NCI-H1417 (cell line): Measurements from ENCODE around the gene RASGRF2.

Experiments used
- DNase-seq, 3 experiments: peaks; one replicate each; lab custom pipeline; 2025; lab: John Stamatoyannopoulos, UW

RASGRF2 gene, protein sequence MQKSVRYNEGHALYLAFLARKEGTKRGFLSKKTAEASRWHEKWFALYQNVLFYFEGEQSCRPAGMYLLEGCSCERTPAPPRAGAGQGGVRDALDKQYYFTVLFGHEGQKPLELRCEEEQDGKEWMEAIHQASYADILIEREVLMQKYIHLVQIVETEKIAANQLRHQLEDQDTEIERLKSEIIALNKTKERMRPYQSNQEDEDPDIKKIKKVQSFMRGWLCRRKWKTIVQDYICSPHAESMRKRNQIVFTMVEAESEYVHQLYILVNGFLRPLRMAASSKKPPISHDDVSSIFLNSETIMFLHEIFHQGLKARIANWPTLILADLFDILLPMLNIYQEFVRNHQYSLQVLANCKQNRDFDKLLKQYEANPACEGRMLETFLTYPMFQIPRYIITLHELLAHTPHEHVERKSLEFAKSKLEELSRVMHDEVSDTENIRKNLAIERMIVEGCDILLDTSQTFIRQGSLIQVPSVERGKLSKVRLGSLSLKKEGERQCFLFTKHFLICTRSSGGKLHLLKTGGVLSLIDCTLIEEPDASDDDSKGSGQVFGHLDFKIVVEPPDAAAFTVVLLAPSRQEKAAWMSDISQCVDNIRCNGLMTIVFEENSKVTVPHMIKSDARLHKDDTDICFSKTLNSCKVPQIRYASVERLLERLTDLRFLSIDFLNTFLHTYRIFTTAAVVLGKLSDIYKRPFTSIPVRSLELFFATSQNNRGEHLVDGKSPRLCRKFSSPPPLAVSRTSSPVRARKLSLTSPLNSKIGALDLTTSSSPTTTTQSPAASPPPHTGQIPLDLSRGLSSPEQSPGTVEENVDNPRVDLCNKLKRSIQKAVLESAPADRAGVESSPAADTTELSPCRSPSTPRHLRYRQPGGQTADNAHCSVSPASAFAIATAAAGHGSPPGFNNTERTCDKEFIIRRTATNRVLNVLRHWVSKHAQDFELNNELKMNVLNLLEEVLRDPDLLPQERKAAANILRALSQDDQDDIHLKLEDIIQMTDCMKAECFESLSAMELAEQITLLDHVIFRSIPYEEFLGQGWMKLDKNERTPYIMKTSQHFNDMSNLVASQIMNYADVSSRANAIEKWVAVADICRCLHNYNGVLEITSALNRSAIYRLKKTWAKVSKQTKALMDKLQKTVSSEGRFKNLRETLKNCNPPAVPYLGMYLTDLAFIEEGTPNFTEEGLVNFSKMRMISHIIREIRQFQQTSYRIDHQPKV (N-terminal part only)

DNA sequence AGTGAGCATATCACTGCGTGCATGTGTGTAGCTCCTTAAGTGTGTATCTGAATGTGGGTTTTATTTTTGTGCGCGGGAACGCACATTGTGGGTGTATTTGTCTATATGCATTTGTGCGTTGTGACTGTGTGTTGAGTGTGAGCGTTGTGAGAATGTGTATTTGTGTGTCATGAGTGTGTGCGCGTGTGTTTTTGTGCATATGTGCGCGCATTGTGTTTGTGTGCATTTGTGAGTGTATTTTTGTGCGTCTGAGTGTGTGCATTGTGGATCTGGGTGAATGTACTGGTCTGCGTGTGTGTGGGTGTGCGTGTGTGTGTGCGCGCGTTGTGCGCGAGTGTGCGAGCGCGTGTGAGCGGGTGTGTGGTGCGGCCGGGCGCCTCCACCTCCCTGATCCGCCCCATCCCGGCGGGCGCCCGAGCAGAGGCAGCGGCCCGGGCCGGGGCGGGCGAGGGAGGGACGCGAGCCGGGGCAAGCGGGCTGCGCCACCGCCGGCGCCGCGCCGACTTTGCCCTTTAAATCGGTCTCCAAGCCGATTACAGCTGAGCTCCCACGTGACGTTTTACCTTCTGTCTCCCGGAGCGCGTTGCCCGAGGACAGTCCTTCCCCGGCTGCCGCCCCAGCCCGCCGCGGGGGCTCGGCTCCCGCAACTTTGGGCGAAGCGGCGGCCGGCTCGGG is at the start of gene RASGRF2:
Gene RASGRF2 (plus strand): TSS at position 596 of the 675 bp plus-strand sequence. CDS start 376 bp downstream, outside the sequence.
- DNase-seq = no peak

GRCh38 chr5:80912479-80912878 is 47.7 kb upstream of the RASGRF2 start:
- no peak for DNase-seq

DNA sequence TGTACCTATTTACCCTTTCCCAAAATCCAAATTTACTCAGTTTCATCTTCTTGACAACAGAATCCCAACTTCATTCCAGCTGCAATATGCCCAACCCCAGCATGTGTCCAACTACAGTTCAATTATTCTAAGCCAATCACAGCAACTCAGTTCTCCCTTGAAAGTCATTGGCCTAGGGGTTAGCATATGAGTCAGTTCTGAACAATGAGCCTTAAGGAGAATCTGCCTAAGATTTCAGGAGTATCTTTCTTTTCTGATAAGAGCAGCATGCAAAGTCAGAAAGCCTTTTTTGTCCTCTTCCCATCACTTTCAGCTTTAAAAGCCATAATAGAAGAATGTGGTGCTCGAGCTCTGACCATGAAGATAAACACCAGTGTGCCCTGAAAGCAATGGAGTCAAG is 44.4 kb upstream of the RASGRF2 start:
- no peak for DNase-seq

DNA sequence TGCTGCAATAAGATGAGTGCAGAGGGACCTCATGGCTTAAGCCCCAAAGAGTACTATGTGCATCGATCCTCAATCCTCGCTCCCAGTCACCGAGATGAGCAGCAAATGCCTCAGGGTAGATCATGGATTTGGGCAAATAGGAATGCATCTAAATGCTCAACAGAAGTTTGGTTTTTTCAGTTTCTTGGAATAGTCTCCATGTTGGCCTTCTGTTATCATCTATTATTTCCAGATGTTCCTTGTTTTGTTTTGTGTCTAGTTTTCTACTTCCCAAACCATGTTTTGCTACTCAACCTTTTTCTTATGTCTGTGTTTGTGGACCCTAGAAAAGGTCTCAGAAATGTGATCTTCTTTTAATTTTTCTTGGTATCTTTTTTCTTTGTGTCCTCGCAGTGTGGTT is 43.5 kb upstream of the RASGRF2 start:
- no peak for DNase-seq

DNA sequence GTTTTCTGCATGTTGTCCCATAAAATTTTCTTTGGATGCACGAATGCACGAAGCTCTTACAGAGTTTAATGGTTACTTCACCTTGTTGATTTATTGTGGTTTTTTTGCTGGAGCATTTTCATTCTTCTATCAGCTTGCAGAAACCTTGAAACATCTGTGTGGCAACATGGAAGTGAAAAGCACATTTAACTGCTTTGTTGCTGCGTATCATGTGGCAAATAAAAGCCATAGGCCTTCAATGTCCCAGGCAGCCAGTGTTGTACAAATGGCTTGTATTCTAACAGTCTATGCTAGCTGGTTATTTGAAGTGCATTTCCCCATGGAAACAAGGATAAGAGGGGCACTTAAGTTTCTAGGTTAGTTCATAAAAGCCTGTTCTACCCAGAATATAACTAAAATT is 42.5 kb upstream of the RASGRF2 start:
- DNase-seq = peak in 2 of 3 experiments; percentile 55 to 92

GRCh38 chr5:80919678-80920196 is 40.4 kb upstream of the RASGRF2 start:
- no peak for DNase-seq

DNA sequence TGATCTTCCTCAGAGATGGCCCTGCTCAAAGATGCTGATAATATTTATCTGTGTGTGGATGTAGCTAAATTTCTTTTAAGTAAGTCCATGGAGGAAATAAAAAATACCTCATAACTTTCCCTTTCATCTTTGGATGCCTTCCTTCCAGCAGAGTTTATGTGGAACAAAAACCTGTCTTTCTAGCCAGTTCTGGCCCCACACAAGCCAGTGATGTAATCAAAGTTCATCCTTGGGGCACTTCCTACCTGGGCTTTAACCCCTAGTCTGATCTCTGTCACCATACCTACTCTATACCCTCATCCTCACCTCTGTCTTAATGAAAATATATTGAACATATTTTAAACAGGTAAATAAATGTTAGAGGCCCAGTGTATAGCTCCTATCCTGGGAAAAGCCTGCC is 39.8 kb upstream of the RASGRF2 start:
- DNase-seq = no peak

DNA sequence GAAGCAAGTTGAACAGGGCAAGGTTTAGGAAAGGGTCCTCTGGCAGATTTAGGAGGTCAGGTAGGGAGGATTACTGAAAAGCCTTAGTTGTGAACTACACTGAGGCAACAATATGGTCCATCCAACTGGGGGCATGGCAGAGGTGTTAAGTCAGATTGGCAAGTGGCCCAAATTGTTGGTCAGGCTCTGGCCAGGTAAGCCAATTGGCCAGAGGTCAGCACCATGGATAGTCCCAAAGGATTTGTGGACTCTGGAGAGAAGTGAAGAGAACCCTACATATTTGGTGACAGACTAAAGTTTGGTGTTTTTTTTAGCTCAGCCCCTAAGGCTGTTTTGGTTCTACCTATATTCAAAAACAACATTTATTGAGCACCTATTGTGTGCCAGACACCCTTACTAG is 39.1 kb upstream of the RASGRF2 start:
- no peak for DNase-seq

GRCh38 chr5:80925931-80926330 is 34.2 kb upstream of the RASGRF2 start:
- no peak for DNase-seq

DNA sequence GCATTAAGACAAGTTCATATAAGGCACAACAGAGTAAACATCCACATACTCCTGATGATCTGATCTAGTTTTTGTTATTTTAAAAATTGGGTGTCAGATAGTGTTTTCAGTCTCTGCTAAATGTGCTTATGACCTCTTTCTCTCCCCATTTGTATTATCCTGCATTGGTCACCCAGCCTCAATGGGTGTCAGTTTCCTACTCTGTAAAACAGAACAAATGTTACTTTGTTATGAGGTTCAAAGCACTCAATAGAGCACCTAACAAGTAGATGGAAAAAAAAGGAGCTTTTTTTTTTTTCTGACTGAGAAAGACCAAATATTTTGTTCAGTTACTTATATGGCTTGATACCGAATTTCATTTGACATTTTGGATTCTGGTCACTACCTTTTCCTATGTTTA is 33.6 kb upstream of the RASGRF2 start:
- no peak for DNase-seq

DNA sequence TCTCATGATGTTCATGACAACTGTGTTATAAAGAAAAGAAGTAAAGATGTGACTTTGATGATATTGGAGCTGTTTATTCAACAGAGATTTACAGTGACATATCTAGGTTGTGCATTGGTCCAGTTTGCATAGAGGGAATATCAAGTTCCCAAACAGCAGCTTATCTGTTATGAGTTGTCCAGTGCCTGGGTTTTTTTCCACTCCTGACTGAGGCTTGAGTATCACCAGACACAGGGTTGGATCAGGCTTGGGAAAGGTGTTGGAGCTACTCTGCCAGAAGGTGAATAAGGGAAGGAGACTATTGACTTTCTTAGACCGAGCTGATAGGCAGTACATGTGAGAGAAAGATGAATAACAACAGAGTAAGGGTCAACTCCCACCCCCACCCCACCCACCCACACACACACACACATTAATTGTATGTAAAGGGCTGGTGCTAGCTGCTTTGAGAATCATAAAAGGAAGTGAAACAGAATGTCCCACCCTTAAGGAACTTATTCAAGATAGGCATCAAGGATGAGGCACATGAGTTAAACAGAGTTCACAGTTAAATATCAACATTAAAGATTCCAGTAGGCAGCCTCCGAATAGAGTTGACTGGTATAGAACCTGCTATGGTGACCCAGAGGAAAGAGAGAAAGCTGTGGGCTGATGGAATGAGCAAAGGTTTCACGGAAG is 33.0 kb upstream of the RASGRF2 start:
- DNase-seq = no peak

GRCh38 chr5:80928073-80928472 is 32.1 kb upstream of the RASGRF2 start:
- DNase-seq = no peak

GRCh38 chr5:80930940-80931339 is 29.2 kb upstream of the RASGRF2 start:
- DNase-seq = peak; percentile 19 to 64 (median 22)

- peak in 2 of 3 experiments; percentile 22 to 65 for DNase-seq
These were observed 28.8 kb upstream of the RASGRF2 start for GRCh38 chr5:80931411-80931810.

DNA sequence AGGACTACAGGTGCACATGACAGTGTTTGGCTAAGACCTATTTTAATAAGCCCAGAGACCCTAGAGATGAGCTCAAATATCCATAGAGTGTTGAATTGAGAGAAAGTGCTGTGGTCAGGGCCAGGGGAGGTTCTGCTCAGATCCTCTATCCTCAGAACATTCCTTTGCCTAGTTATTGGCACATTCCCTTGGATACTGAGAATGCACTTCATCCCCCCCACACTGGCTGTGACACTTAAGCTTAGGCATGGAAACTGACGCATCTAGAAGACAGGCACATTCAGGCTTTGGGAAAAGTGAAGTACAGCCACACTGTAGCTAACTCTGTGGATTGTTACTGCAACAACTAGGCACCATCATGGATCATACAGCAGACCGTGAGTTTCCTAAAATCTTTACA is 27.1 kb upstream of the RASGRF2 start:
- DNase-seq = no peak

GRCh38 chr5:80934751-80935150 is 25.4 kb upstream of the RASGRF2 start:
- DNase-seq = no peak

DNA sequence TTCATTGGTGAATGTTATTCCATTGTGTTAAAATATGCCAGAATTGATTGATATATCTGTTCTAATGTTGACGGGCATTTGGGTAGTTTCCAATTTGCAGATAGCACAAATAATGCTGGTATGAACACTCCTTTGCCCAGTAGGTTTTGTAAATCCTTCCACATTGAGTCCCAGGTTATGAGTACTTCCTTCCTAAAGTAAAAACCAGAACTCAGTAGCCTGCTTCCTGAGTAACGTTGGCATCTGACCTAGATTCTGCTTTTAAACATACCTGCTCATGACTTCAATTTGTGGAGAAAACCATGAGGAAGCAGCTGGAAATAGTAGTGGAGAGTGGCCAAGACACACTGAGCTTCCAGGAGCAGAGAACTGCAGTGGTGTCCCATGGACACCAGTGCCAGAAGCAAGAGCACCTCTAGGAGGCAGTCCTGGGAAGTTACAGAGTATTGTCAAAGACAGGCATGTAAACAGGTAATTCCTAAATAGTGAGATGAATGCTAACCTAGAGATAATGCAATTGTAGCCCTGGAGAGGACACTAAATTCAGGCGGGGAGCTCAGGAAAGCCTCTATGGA is 24.3 kb upstream of the RASGRF2 start:
- DNase-seq = no peak

- no peak for DNase-seq
These were observed 23.3 kb upstream of the RASGRF2 start for GRCh38 chr5:80936881-80937280.

DNA sequence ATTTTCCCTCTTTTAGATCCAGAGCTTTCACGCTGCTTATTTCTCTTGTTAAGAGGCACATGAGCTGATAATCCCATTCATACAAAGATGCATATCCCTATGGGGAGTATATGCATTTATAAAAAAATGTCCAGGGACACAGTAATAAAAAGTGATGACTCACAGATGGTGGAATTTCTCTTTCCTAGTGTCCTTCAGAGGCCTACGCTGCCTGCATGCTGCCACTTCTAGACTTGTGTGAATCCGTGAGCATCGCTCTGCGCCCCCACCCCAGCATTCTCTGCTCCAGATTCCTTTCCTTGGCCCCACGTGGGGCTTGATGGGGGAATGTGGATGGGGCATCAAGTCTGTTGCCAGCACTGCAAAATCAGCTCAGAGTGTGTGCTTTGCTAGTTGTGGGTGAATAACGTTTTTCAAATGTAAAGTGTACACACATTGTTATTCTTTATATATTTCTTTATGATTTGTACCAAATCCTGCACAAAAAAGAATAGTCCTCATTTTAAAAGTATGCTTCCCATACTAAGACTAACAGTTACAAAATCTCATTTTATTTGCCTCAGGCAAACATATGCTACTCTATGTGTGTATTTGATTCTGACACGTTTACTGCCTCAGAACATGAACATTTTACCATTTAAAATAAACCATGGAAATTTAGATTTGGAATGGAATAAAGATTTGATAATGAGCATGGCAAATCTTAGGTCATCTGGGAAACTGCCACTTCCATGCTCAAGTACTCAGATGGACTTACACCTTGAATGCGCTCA is 22.4 kb upstream of the RASGRF2 start:
- no peak for DNase-seq

DNA sequence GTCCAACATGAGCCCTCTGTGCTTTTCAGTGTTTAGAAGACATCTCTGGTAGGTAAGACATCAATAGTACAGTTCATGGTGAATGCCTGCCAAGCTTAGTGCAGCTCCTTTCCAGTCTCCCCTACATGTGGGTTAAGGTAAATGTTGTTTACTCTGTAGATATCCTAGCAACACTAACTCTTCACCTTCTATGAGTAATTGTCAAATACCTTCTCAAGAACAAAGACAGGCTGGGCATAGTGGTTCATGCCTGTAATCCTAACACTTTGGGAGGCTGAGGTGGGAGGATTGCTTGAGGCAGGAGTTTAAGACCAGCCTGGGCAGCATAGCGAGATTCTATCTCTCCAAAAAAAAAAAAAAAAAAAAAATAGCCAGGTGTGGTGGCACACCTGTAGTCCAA is 18.7 kb upstream of the RASGRF2 start:
- peak in 1 of 3 experiments; percentile 18 for DNase-seq
